AG04450 (cell line): Measurements from ENCODE around the gene DIAPH3. TPM values are rescaled to one million over a fixed set of nuclear protein-coding genes. Genes with fewer than 3 reads are reported as not detected.

ENCODE experiments used
- CTCF ChIA-PET: fragments of 300-600, 350-600 bp; formaldehyde crosslinking; extraction: SDS; loops from one replicate; lab custom pipeline; 2022; ENCODE audit warnings: antibody characterized with exemption, inconsistent platforms; lab: Charles Lee
- POLR2A ChIA-PET: fragments of 350-600 bp; formaldehyde crosslinking; extraction: SDS; loops from one replicate; lab custom pipeline; 2021; ENCODE audit warnings: antibody characterized with exemption, inconsistent platforms; lab: Yijun Ruan, JAX
- DNase-seq: peaks from one replicate; pipeline ENCODE4 v3.0.0-alpha.2; 2011; ENCODE audit warnings: low read depth, low spot score
- H3K27ac ChIP-seq: one replicate; pipeline ENCODE4 v1.5.1; 2012; ENCODE audit warnings: low read depth, low read length, control low read depth
- H3K27me3 ChIP-seq: one replicate; pipeline ENCODE4 v1.6.0; 2012; ENCODE audit warnings: low read length; ENCODE audit not compliant: control insufficient read depth, insufficient read depth
- H3K4me3 ChIP-seq: 2 replicates; pipeline ENCODE4 v1.5.1; 2011; ENCODE audit warnings: mild to moderate bottlenecking, low read depth, low read length, control low read depth
- H3K9me3 ChIP-seq: 2 replicates; pipeline ENCODE4 v1.5.1; 2012; ENCODE audit warnings: low read length; ENCODE audit not compliant: control insufficient read depth, insufficient read depth
- polyA plus RNA-seq: library from polyadenylated mRNA; depleted of rRNA; stranded (reverse); fragments of >200 nt; gene quantifications from 2 replicates; pipeline ENCODE4 v1.2.3, GENCODE V29; 2011
- TF ChIP-seq, protein P1 (sequence below): IDR thresholded peaks from 2 replicates; pipeline ENCODE4 v1.5.1; 2011; ENCODE audit warnings: low read depth, low read length, control low read depth, inconsistent platforms

Gene DIAPH3
- polyA plus RNA-seq, 1 experiment, result 11.7 TPM

DNA sequence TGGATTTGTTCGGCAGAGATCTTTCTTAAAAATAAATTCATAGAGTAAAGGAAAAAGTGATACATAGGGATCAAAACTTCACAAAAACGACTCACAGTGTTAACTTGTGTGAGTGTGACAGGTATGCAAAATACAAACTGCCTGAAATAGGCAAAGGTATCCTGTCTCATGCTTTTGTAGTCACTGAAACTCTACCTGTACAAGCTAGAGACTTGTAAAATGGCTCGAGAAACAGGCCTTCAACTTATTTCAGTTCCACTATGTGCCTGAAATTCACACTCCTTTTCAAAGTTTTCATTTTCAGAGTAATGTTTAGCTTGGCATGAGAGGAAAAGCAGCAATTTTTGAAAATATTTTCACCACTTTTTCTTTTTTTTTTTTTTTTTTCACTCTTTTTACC, 290.4 kb downstream of the DIAPH3 start:
- no peaks in the 10 kb centered on the region for H3K27me3 ChIP-seq
- TF ChIP-seq, protein P1, sequence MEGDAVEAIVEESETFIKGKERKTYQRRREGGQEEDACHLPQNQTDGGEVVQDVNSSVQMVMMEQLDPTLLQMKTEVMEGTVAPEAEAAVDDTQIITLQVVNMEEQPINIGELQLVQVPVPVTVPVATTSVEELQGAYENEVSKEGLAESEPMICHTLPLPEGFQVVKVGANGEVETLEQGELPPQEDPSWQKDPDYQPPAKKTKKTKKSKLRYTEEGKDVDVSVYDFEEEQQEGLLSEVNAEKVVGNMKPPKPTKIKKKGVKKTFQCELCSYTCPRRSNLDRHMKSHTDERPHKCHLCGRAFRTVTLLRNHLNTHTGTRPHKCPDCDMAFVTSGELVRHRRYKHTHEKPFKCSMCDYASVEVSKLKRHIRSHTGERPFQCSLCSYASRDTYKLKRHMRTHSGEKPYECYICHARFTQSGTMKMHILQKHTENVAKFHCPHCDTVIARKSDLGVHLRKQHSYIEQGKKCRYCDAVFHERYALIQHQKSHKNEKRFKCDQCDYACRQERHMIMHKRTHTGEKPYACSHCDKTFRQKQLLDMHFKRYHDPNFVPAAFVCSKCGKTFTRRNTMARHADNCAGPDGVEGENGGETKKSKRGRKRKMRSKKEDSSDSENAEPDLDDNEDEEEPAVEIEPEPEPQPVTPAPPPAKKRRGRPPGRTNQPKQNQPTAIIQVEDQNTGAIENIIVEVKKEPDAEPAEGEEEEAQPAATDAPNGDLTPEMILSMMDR, result no peak
- ChIA-PET POLR2A (no interaction called here), CTCF (no interaction called here)
- no peaks in the 10 kb centered on the region for H3K9me3 ChIP-seq
- no peak overlapping the region for H3K4me3 ChIP-seq
- H3K27ac ChIP-seq, result no peak overlapping the region
- no peak for DNase-seq

DNA sequence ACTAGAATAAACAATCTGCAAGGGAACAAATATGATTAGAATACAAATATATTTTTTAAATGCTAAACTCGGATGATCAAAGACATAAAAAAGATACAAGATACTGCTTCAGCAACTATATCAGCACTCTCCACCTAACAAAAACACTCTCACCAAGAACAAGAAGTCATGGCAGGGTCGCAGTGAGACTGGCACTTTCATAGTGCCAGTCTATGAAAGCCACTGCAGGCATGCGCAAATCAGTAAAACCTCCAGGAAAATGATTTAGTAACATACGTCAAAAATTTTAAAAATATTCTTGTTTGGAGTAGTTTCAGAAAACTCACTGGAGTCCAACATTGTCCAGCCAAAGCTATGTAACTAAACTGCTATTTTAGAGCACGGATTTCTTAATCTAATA, 295.9 kb downstream of the DIAPH3 start:
- ChIA-PET CTCF (no interaction called here), POLR2A (no interaction called here)
- DNase-seq, result no peak
- H3K27me3 ChIP-seq, result no peaks in the 10 kb centered on the region
- no peaks in the 10 kb centered on the region for H3K9me3 ChIP-seq
- H3K27ac ChIP-seq, result no peak overlapping the region
- no peak overlapping the region for H3K4me3 ChIP-seq
- TF ChIP-seq, protein P1, result no peak

DNA sequence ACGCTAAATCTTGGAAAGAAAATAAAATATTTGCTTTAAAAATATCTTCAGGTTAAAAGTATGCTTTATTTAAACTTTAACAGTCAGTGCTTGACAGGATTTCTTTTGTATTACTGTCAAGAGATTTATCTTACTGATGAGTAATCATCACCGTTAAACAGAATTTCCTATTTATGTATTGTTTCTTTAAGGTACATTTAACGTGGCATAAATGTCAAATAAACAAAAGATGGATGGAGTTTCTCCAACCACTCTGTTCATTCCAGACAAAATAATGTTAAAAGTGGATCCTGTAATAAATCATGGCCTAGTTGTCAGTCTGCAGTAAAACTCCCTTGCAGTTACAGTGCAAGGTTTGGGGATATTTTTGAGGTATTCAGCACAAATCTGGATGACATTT, 298.3 kb downstream of the DIAPH3 start:
- POLR2A ChIA-PET, result no interaction called here
- Histone ChIP-seq H3K4me3 (no peak overlapping the region), H3K27ac (no peak overlapping the region), H3K27me3 (no peaks in the 10 kb centered on the region), H3K9me3 (no peaks in the 10 kb centered on the region)
- TF ChIP-seq, protein P1, result no peak
- CTCF ChIA-PET, result no interaction called here
- DNase-seq, result no peak

DNA sequence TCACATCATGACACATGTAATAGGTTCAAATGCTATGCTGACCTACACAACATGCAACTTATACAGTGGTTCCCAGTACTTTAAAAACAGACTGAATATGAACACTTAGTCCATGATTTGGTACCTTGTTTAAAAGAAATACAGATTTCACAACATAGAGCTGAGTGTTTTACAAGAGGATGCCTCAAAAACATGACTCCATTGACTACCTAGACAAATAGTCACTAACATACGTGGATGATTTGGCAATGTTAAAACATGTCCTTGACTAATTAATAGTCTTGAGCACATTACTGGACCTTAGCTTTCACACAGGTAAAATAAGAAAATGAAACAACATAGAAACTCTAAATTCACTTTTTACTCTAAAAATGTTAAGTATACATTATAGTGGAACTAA, 300.1 kb downstream of the DIAPH3 start:
- Histone ChIP-seq H3K4me3 (no peak overlapping the region), H3K9me3 (no peaks in the 10 kb centered on the region), H3K27me3 (no peaks in the 10 kb centered on the region), H3K27ac (no peak overlapping the region)
- no peak for DNase-seq
- TF ChIP-seq, protein P1, result no peak
- ChIA-PET CTCF (interaction anchor here (2.1 kb wide), 1 partner anchor 43 kb away, joined by 8 read pairs; no protein-coding TSS in a partner anchor), POLR2A (no interaction called here)

DNA sequence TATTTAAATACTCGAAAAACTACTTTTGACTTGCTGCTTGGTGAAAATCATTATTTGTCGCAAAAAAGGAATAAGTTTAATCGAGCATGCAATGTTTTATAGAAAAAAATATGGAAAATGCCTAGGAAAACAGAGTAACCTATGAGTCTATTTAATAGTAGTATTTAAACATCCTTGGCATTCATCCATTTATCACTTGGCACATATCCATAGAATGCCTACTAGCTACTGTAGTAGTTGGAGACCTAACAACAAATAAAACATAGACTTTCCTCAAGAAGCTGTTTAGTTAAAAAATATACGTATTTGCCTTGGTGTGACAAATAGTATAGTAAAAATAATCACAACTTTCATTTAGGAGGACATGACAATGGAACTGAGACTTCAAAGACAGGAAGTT, 302.1 kb downstream of the DIAPH3 start:
- no peaks in the 10 kb centered on the region for H3K27me3 ChIP-seq
- ChIA-PET CTCF (interaction anchor here (0.8 kb wide), 1 partner anchor 45 kb away, joined by 6 read pairs; no protein-coding TSS in a partner anchor), POLR2A (no interaction called here)
- TF ChIP-seq, protein P1, result no peak
- H3K4me3 ChIP-seq, result no peak overlapping the region
- no peaks in the 10 kb centered on the region for H3K9me3 ChIP-seq
- no peak for DNase-seq
- H3K27ac ChIP-seq, result no peak overlapping the region
